Measurements from ENCODE around the gene TMC4. TPM values are rescaled to one million over a fixed set of nuclear protein-coding genes. Genes with fewer than 3 reads are reported as not detected.
"Not testable (repeated sequence)": the region's sequence is repeated elsewhere in the genome, so short reads cannot be mapped to it uniquely, and the experiment has no call there.

Gene TMC4
- total RNA-seq, 4 donors from 2014 or later = 0.16 to 3.1 (median 0.31) TPM; not detected in 1

- no peak for ATAC-seq
- Histone ChIP-seq H3K36me3 (no peaks in the 10 kb centered on the region), H3K27ac (no peak overlapping the region), H3K27me3 (peaks cover 15% of the 10 kb centered on the region), H3K4me1 (no peaks in the 10 kb centered on the region), H3K9me3 (no peaks in the 10 kb centered on the region), H3K4me3 (no peak overlapping the region)
- no CpG with 5 or more reads among the region's 9 CpGs for WGBS, 2 donors (ENCODE audit: low coverage in 1 of 2)
- no peak for TF ChIP-seq POLR2AphosphoS5 (IDR thresholded peaks at IDR 0.05)
- TF ChIP-seq EP300 (IDR thresholded peaks at IDR 0.05) = no peak
- TF ChIP-seq, protein P1, sequence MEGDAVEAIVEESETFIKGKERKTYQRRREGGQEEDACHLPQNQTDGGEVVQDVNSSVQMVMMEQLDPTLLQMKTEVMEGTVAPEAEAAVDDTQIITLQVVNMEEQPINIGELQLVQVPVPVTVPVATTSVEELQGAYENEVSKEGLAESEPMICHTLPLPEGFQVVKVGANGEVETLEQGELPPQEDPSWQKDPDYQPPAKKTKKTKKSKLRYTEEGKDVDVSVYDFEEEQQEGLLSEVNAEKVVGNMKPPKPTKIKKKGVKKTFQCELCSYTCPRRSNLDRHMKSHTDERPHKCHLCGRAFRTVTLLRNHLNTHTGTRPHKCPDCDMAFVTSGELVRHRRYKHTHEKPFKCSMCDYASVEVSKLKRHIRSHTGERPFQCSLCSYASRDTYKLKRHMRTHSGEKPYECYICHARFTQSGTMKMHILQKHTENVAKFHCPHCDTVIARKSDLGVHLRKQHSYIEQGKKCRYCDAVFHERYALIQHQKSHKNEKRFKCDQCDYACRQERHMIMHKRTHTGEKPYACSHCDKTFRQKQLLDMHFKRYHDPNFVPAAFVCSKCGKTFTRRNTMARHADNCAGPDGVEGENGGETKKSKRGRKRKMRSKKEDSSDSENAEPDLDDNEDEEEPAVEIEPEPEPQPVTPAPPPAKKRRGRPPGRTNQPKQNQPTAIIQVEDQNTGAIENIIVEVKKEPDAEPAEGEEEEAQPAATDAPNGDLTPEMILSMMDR (IDR thresholded peaks at IDR 0.05) = no peak
- TF ChIP-seq POLR2A (IDR thresholded peaks at IDR 0.05) = no peak
These were observed 43.9 kb upstream of the TMC4 start for GRCh38 chr19:54216869-54217268.

- H3K4me3 ChIP-seq, H3K27ac ChIP-seq, H3K9me3 ChIP-seq, H3K27me3 ChIP-seq, ATAC-seq, H3K36me3 ChIP-seq: not testable (repeated sequence)
- peaks cover 0 to 11% (median 7%) of the 10 kb centered on the region in 3 donors for H3K4me1 ChIP-seq
- WGBS, 2 donors (ENCODE audit: low coverage in 1 of 2) = 89 to 100% methylated on average over 3 of the region's 19 CpGs
These were observed 41.8 kb upstream of the TMC4 start for GRCh38 chr19:54214734-54215133.

DNA sequence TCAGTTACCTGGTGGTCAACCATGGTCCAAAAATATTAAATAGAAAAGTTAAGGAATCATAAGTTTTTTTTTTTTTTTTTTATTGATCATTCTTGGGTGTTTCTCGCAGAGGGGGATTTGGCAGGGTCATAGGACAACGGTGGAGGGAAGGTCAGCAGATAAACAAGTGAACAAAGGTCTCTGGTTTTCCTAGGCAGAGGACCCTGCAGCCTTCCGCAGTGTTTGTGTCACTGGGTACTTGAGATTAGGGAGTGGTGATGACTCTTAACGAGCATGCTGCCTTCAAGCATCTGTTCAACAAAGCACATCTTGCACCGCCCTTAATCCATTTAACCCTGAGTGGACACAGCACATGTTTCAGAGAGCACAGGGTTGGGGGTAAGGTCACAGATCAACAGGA is 41.3 kb upstream of the TMC4 start:
- peaks cover 0 to 16% (median 12%) of the 10 kb centered on the region in 3 donors for H3K4me1 ChIP-seq
- not testable (repeated sequence) for H3K9me3 ChIP-seq, H3K4me3 ChIP-seq, H3K27ac ChIP-seq, H3K36me3 ChIP-seq, ATAC-seq, H3K27me3 ChIP-seq
- WGBS, 2 donors (ENCODE audit: low coverage in 1 of 2) = 0% methylated on average over 2 of the region's 5 CpGs; no CpG with 5 or more reads in 1 of the 2 donors

- 71 to 86% methylated on average over 8 to 12 of the region's 12 CpGs for WGBS, 2 donors (ENCODE audit: low coverage in 1 of 2)
These were observed 38.3 kb upstream of the TMC4 start for GRCh38 chr19:54211235-54211634.

DNA sequence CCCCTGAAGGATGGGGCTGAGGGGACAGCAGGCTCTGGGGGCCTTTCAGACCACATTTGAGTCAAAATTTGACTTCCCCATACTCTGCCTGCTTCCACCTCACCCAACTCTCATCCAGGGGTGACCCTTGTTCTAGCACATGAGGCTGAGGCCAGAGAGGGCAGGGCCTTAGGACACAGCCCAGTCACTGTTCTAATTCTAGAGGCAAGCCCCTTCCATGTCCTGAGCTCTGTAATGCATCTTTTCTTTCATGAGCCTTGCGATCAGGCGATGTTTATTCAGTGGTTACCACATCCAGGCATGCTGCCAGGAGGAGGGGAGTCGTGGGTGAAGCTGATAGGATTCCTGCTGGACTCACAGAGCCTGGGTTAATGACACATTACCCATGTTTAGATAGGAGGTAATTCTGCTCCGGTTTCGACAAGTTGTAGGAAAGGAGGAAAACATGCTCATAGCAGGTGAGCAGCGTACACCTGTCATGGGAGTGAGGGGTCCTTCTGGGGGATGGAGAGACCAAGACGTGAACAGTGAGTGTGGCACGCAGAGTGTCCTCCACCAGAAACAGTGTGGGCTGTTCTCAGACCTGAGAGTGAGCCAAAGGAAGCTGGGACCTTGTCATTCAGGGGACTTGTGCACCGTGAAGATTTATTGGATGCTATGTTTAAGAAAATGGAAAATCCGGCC is 37.0 kb upstream of the TMC4 start:
- H3K4me1 ChIP-seq = peaks cover 0 to 59% (median 25%) of the 10 kb centered on the region in 3 donors
- TF ChIP-seq EP300 (IDR thresholded peaks at IDR 0.05) (no peak), POLR2AphosphoS5 (IDR thresholded peaks at IDR 0.05) (peak; percentile 92), POLR2A (IDR thresholded peaks at IDR 0.05) (no peak)
- 28 to 44% methylated on average over 3 to 7 of the region's 10 CpGs for WGBS, 2 donors (ENCODE audit: low coverage in 1 of 2)
- no peaks in the 10 kb centered on the region for H3K27me3 ChIP-seq
- no peaks in the 10 kb centered on the region for H3K9me3 ChIP-seq
- H3K27ac ChIP-seq = peak overlapping the region in 3 of 4 donors; percentile 68 to 90 (median 82)
- peaks cover 0 to 35% of the 10 kb centered on the region in 2 donors for H3K36me3 ChIP-seq
- H3K4me3 ChIP-seq = no peak overlapping the region
- peak; percentile 84 for ATAC-seq

More at GRCh38 chr19:54211235-54211634, 38.3 kb upstream of the TMC4 start:
- Histone ChIP-seq H3K27ac (peak overlapping the region in 1 of 4 donors; percentile 82), H3K4me1 (peaks cover 0 to 46% (median 25%) of the 10 kb centered on the region in 3 donors), H3K36me3 (peaks cover 0 to 22% of the 10 kb centered on the region in 2 donors), H3K4me3 (no peak overlapping the region), H3K9me3 (no peaks in the 10 kb centered on the region), H3K27me3 (no peaks in the 10 kb centered on the region)
- no peak for TF ChIP-seq POLR2A (IDR thresholded peaks at IDR 0.05)
- ATAC-seq = no peak

DNA sequence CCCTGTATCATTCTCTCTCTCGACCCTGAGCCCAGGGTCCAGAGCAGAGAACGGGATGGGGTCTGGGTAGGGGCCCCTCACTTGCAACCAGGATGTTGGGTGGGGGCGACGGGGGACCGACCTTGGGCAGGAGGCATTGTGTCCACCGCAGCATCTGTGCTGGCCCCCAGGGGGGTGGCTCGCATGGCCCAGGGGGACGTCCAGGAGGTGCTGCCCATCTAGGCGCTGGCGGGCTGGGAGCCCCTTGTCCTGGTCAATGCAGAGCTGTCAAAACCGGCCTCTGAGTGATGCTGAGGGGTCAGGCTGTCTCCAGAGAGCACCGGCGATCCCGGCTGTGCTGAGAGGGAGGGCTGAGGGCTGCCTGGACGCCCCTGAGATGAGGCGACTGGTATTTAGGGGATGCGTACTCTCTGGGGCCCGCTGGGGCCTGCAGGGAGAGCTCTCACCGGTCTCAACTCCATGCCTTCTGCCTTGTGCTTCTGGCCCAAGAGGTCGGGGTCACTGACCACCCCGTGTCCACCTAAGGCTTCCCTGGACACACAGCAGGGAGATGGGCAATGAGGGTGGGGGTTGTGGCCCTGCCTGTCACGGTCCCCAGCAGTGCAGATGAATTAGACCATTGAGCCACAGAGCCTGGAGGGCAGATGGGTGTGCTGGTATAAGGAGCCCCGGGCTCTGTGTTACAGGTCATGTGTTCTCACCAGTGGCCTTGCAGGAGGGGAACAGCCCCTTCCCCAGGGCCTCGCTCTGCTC is 36.3 kb upstream of the TMC4 start:
- peaks cover 0 to 42% of the 10 kb centered on the region in 2 donors for H3K36me3 ChIP-seq
- peaks cover 0 to 66% (median 25%) of the 10 kb centered on the region in 3 donors for H3K4me1 ChIP-seq
- peak overlapping the region in 3 of 4 donors; percentile 68 to 90 (median 82) for H3K27ac ChIP-seq
- H3K9me3 ChIP-seq = no peaks in the 10 kb centered on the region
- peak; percentile 10 for ATAC-seq
- WGBS, 2 donors (ENCODE audit: low coverage in 1 of 2) = no CpG with 5 or more reads among the region's 24 CpGs
- TF ChIP-seq EP300 (IDR thresholded peaks at IDR 0.05) = no peak
- H3K27me3 ChIP-seq = no peaks in the 10 kb centered on the region
- H3K4me3 ChIP-seq = no peak overlapping the region

GRCh38 chr19:54208784-54209057 is 35.8 kb upstream of the TMC4 start:
- H3K4me3 ChIP-seq = no peak overlapping the region
- ATAC-seq = no peak
- H3K9me3 ChIP-seq = no peaks in the 10 kb centered on the region
- H3K4me1 ChIP-seq = peaks cover 0 to 71% (median 27%) of the 10 kb centered on the region in 3 donors
- peaks cover 0 to 47% of the 10 kb centered on the region in 2 donors for H3K36me3 ChIP-seq
- 67 to 72% methylated on average over 1 to 6 of the region's 8 CpGs for WGBS, 2 donors (ENCODE audit: low coverage in 1 of 2)
- H3K27me3 ChIP-seq = no peaks in the 10 kb centered on the region
- H3K27ac ChIP-seq = peak overlapping the region in 3 of 4 donors; percentile 68 to 90 (median 82)
- TF ChIP-seq POLR2AphosphoS5 (IDR thresholded peaks at IDR 0.05) = no peak
- TF ChIP-seq, protein P1 (IDR thresholded peaks at IDR 0.05) = no peak
- TF ChIP-seq POLR2A (IDR thresholded peaks at IDR 0.05) = no peak
- TF ChIP-seq EP300 (IDR thresholded peaks at IDR 0.05) = no peak

Measured in gastroesophageal sphincter (tissue), 4 donors.